Thyroid gland (tissue), 4 donors: ENCODE data around the gene MAGI3. TPM values are rescaled to one million over a fixed set of nuclear protein-coding genes. Genes with fewer than 3 reads are reported as not detected.

Experiments used
- DNase-seq, 2 donors: peaks; one replicate each; pipeline ENCODE4 v3.0.0-alpha.2; 2019
- H3K27ac ChIP-seq, 3 donors: fragments of 200-600 bp; sonication (generic); 1 replicate in 2 of 3; 2 replicates in 1 of 3; pipeline ENCODE4 v1.5.1; 2016 to 2019; ENCODE audit warnings: mild to moderate bottlenecking in 1 of 3, moderate library complexity in 1 of 3
- H3K27me3 ChIP-seq: fragments of 200-600 bp; sonication (generic); one replicate; pipeline ENCODE4 v1.5.1; 2019
- H3K36me3 ChIP-seq, 2 donors: fragments of 200-600 bp; sonication (generic); one replicate each; pipeline ENCODE4 v1.5.1; 2016 to 2019
- H3K4me1 ChIP-seq, 2 donors: fragments of 200-600 bp; sonication (generic); one replicate each; pipeline ENCODE4 v1.5.1; 2017 to 2019
- H3K4me3 ChIP-seq, 3 donors: fragments of 200-600 bp; sonication (generic); replicated peaks in 1 of 3; 1 replicate in 2 of 3; 2 replicates in 1 of 3; pipeline ENCODE4 v1.5.1; 2016; ENCODE audit warnings: mild to moderate bottlenecking in 1 of 3
- H3K9me3 ChIP-seq: fragments of 200-600 bp; sonication (generic); one replicate; pipeline ENCODE4 v1.5.1; 2017
- POLR2A ChIP-seq, 2 donors: fragments of 450-650 bp; IDR thresholded peaks; one replicate each; pipeline ENCODE4 v1.6.1; 2017; ENCODE audit warnings: antibody characterized with exemption in 2 of 2, mild to moderate bottlenecking in 2 of 2, moderate library complexity in 1 of 2
- WGBS, 2 donors: methylation state at CpG; one replicate each; pipeline ENCODE4 v1.1.5; 2017; 5-methylcytosine and 5-hydroxymethylcytosine counted together
- intact Hi-C: fragments of 100-400 bp; cut with DNase I; formaldehyde crosslinking; loops from one replicate; pipeline ENCODE4 v1.15.1; 2023
- total RNA-seq, 4 donors: library from RNA; depleted of rRNA; stranded (reverse); fragments of >200 nt; gene quantifications; one replicate each; pipeline ENCODE4 v1.2.3, GENCODE V29; 2016
- TF ChIP-seq, protein P1 (sequence below), 6 experiments: fragments of 200-600 bp in 3 of 6; fragments of 450-650 bp in 3 of 6; sonication (generic) in 3 of 6; IDR thresholded peaks; one replicate each; pipeline ENCODE4 v1.5.1; 2016 to 2019; ENCODE audit warnings: antibody characterized with exemption in 6 of 6, mild to moderate bottlenecking in 2 of 6, inconsistent platforms in 1 of 6, moderate library complexity in 1 of 6

MAGI3 gene
- total RNA-seq, 4 donors from 2014 or later, result 52.9 to 91.0 (median 61.9) TPM

DNA sequence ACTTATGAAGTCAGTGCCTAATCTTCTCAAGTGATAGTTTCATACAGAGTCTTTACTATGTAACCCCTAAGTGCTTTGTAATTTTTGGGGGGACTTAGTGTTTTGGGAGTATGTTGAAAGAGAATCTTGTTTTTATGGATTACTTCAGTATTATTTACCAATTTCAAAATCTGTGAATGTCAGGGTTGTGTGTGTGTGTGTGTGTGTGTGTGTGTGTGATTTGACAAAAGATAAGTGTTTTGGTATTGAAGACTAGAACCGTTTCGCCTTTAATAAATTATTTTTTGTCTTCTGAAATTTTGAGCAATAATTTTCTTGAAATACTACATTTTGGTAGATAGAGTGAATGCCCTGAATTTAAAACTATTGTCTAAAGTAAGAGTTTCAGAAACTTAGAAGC lies 5.8 kb downstream of the MAGI3 start:
- intact Hi-C loops, result no loop called here
- Histone ChIP-seq H3K27me3 (no peaks in the 10 kb centered on the region), H3K27ac (no peak overlapping the region), H3K9me3 (no peaks in the 10 kb centered on the region), H3K36me3 (no peaks in the 10 kb centered on the region), H3K4me1 (peaks cover 28 to 40% of the 10 kb centered on the region in 2 donors), H3K4me3 (no peak overlapping the region)
- DNase-seq, result no peak
- no peak for TF ChIP-seq POLR2A (IDR thresholded peaks at IDR 0.05)
- TF ChIP-seq, protein P1, sequence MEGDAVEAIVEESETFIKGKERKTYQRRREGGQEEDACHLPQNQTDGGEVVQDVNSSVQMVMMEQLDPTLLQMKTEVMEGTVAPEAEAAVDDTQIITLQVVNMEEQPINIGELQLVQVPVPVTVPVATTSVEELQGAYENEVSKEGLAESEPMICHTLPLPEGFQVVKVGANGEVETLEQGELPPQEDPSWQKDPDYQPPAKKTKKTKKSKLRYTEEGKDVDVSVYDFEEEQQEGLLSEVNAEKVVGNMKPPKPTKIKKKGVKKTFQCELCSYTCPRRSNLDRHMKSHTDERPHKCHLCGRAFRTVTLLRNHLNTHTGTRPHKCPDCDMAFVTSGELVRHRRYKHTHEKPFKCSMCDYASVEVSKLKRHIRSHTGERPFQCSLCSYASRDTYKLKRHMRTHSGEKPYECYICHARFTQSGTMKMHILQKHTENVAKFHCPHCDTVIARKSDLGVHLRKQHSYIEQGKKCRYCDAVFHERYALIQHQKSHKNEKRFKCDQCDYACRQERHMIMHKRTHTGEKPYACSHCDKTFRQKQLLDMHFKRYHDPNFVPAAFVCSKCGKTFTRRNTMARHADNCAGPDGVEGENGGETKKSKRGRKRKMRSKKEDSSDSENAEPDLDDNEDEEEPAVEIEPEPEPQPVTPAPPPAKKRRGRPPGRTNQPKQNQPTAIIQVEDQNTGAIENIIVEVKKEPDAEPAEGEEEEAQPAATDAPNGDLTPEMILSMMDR (IDR thresholded peaks at IDR 0.05), result no peak
- 71 to 93% methylated on average over 2 of the region's 2 CpGs for WGBS, 2 donors

DNA sequence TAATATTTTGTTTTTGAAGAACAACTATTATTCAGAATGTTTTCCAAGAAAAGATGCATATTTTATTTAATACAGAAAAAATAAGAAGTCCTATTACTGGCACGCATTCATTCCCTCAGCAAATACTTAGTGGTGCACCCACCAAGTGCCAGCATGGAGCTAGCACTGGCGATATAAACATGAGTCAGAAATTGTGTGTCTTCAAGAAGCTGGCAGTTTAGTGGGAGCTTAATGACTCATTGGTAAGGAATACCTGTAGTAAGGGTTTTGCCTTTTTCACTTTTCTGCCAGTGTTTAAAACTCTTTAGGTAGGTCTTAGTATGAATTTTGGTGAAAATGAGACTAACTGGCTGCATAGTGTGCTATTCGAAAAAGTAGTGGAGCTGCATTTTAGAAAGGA lies 6.3 kb downstream of the MAGI3 start:
- peak; percentile 17 to 36 for DNase-seq
- intact Hi-C loops, result no loop called here
- H3K27me3 ChIP-seq, result no peaks in the 10 kb centered on the region
- no peaks in the 10 kb centered on the region for H3K36me3 ChIP-seq
- no peaks in the 10 kb centered on the region for H3K9me3 ChIP-seq
- H3K27ac ChIP-seq, result no peak overlapping the region
- H3K4me3 ChIP-seq, result no peak overlapping the region
- H3K4me1 ChIP-seq, result peaks cover 32 to 45% of the 10 kb centered on the region in 2 donors
- WGBS, 2 donors, result 80 to 92% methylated on average over 3 of the region's 3 CpGs
- TF ChIP-seq, protein P1 (IDR thresholded peaks at IDR 0.05), result no peak
- TF ChIP-seq POLR2A (IDR thresholded peaks at IDR 0.05), result no peak

DNA sequence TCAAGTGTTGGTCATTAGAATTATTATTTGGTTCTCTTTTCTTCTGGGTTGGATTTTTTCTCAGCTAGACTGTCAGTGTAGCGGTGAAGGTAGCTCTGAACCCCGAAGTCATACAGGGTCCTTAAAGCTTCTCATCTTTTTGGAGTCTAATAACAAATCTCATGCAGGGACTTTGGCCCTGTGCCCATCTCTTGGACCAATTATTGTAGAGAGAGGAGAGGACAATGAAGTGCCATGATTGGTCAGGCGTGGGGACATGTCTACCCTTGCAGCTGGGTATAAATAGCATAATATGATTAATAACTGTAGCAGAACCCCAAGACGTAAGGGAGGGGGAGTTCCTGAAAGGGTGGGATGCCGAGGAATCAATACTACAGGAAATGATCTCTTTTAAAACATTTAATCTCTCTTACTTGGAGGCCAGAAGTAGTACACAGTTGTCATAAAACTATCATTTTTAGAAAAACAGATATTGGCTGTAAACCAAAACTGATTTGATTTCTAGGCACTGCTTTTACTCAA lies 8.8 kb downstream of the MAGI3 start:
- DNase-seq, result peak in 1 of 2 donors; percentile 8
- Histone ChIP-seq H3K36me3 (no peaks in the 10 kb centered on the region), H3K27me3 (no peaks in the 10 kb centered on the region), H3K27ac (no peak overlapping the region), H3K4me3 (no peak overlapping the region), H3K4me1 (peaks cover 58 to 62% of the 10 kb centered on the region in 2 donors), H3K9me3 (no peaks in the 10 kb centered on the region)
- intact Hi-C loops, result no loop called here
- 57 to 63% methylated on average over 5 of the region's 5 CpGs for WGBS, 2 donors
- TF ChIP-seq, protein P1 (IDR thresholded peaks at IDR 0.05), result no peak
- TF ChIP-seq POLR2A (IDR thresholded peaks at IDR 0.05), result no peak

DNA sequence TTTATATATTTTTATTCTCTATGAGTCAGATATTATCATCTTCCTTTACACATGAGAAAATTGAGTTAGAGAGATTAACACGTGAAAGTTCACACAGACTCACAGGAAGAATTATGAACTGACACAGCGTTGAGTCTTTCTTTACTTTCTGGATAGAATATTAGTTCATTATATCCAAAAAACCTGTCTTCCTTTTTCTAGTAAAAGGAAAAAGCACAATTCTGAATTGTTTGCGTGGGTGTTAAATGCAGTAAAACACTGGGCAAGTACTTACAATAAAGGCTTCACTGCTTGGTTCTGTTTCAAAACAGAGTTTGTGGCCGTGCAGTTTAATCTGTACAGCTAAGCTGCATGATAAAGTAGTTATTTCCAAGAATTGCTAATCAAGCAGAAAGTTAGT lies 10.8 kb downstream of the MAGI3 start:
- peak overlapping the region; percentile 17 to 60 (median 46) for H3K27ac ChIP-seq
- no peak overlapping the region for H3K4me3 ChIP-seq
- DNase-seq, result no peak
- H3K4me1 ChIP-seq, result peaks cover 49 to 58% of the 10 kb centered on the region in 2 donors
- H3K27me3 ChIP-seq, result no peaks in the 10 kb centered on the region
- no peaks in the 10 kb centered on the region for H3K9me3 ChIP-seq
- H3K36me3 ChIP-seq, result no peaks in the 10 kb centered on the region
- WGBS, 2 donors, result 36 to 41% methylated on average over 4 of the region's 4 CpGs
- TF ChIP-seq POLR2A (IDR thresholded peaks at IDR 0.05), result no peak
- TF ChIP-seq, protein P1 (IDR thresholded peaks at IDR 0.05), result no peak
- intact Hi-C loops, result no loop called here

DNA sequence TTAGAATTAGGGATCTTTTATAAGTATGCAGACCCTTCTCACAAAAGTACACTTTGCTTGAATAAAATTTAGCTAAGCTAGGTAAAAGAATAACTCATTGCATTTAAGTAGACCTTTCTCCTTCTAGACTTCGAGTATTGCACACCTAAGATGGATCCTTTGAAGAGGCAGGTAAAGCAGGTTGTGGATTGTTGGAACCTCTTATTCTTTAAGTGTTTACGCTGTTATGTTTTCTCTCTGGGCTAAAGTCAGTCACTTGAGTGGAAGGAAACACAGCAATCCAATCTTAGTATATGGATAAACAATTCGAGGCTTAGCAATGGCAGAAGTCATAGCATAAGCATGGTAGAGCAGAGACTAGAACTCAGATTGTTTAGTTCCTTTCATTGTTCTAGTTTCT lies 11.4 kb downstream of the MAGI3 start:
- DNase-seq, result no peak
- no peaks in the 10 kb centered on the region for H3K27me3 ChIP-seq
- intact Hi-C loops, result no loop called here
- no peak for TF ChIP-seq POLR2A (IDR thresholded peaks at IDR 0.05)
- TF ChIP-seq, protein P1 (IDR thresholded peaks at IDR 0.05), result no peak
- no peaks in the 10 kb centered on the region for H3K36me3 ChIP-seq
- H3K9me3 ChIP-seq, result no peaks in the 10 kb centered on the region
- WGBS, 2 donors, result 44 to 45% methylated on average over 3 of the region's 3 CpGs
- peak overlapping the region; percentile 17 to 60 (median 46) for H3K27ac ChIP-seq
- H3K4me1 ChIP-seq, result peaks cover 49 to 58% of the 10 kb centered on the region in 2 donors
- H3K4me3 ChIP-seq, result no peak overlapping the region
